Activated CD8-positive, alpha-beta memory T cell treated with anti-CD3 and anti-CD28 coated beads, Interleukin-2, amount 10 ng/mL, durations not matched to agents 7 days and 5 days (primary cell): ENCODE results near the gene INF2. TPM values are rescaled to one million over a fixed set of nuclear protein-coding genes. Genes with fewer than 3 reads are reported as not detected.
"Not testable (repeated sequence)": the region's sequence is repeated elsewhere in the genome, so short reads cannot be mapped to it uniquely, and the experiment has no call there.

Experiments used
- ATAC-seq: fragments of 150-1000 bp; cut with Tn5 transposase; one replicate; pipeline ENCODE4 v1.10.0; 2021; ENCODE audit warnings: moderate library complexity
- CTCF ChIA-PET: fragments of 350-600 bp; sonication (Branson Sonifier 250); formaldehyde crosslinking; loops from one replicate; lab custom pipeline; 2021; ENCODE audit warnings: antibody characterized with exemption; lab: Charles Lee
- DNase-seq: peaks from one replicate; pipeline ENCODE4 v3.0.0-alpha.2; 2020
- H3K27ac Mint-ChIP-seq: one replicate; pipeline ENCODE4 v1.8.0; 2021; ENCODE audit warnings: mild to moderate bottlenecking, mixed read lengths
- H3K27me3 Mint-ChIP-seq: one replicate; pipeline ENCODE4 v1.8.0; 2021; ENCODE audit warnings: mixed read lengths
- H3K36me3 Mint-ChIP-seq: one replicate; pipeline ENCODE4 v1.8.0; 2021; ENCODE audit warnings: mild to moderate bottlenecking, mixed read lengths
- H3K4me1 Mint-ChIP-seq: one replicate; pipeline ENCODE4 v1.8.0; 2021; ENCODE audit warnings: mixed read lengths
- H3K4me3 Mint-ChIP-seq: one replicate; pipeline ENCODE4 v1.8.0; 2021; ENCODE audit warnings: mild to moderate bottlenecking, moderate library complexity, mixed read lengths
- H3K9me3 Mint-ChIP-seq: one replicate; pipeline ENCODE4 v1.8.0; 2022; ENCODE audit warnings: low read depth, mixed read lengths
- total RNA-seq, 2 experiments: library from RNA; stranded (reverse); gene quantifications; one replicate each; pipeline ENCODE4 v1.2.3, GENCODE V29; 2021

INF2 gene
- total RNA-seq, 2 experiments from 2014 or later: 59.9 to 63.6 TPM

GRCh38 chr14:104729176-104729834 is 39.9 kb downstream of the INF2 start:
- H3K36me3 Mint-ChIP-seq, CTCF ChIA-PET, H3K27me3 Mint-ChIP-seq, H3K9me3 Mint-ChIP-seq, ATAC-seq, DNase-seq, H3K4me1 Mint-ChIP-seq, H3K27ac Mint-ChIP-seq, H3K4me3 Mint-ChIP-seq: not testable (repeated sequence)

DNA sequence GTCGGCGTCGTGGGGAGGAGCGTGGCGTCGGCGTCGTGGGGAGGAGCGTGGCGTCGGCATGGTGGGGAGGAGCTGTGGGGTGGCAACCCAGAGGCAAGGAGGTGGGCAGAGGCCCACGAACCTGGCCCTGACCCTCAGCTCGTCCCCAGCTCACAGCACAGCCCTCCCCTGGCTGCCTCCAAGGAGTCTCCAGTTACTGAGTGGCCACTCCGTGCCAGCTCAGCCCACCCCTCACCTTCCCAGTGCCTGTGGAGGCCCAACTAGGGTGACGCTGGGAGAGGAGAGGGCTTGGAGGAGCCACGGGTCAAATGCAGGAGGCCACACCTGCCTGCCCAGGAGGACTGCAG is 40.4 kb downstream of the INF2 start:
- Mint-ChIP-seq H3K27ac (no peak overlapping the region), H3K4me3 (no peak overlapping the region), H3K4me1 (peaks cover under 1% of the 10 kb centered on the region), H3K27me3 (no peaks in the 10 kb centered on the region), H3K36me3 (no peaks in the 10 kb centered on the region), H3K9me3 (no peaks in the 10 kb centered on the region)
- CTCF ChIA-PET: no interaction called here
- no peak for ATAC-seq
- no peak for DNase-seq

DNA sequence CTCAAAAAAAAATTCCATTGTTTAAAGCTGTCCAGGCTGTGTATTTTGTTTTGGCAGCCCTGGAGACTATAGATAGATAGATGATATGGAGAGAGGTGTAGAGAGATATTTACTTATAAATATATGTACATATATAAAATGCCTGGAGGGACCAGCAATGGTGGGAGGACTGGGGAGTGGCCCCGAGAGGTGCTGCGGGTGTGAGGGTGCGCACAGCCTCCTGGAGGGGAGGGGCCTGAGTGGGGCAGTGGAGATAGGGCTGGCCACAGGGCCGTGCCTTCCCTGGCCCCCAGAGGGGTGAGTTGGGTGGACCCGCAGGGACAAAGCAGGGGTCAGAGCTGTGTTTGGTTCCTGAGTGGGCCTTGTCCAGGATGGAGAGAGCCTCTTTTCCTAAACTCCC is 41.1 kb downstream of the INF2 start:
- Mint-ChIP-seq H3K27ac (no peak overlapping the region), H3K27me3 (no peaks in the 10 kb centered on the region), H3K36me3 (no peaks in the 10 kb centered on the region), H3K9me3 (no peaks in the 10 kb centered on the region), H3K4me3 (no peak overlapping the region), H3K4me1 (no peaks in the 10 kb centered on the region)
- no peak for DNase-seq
- CTCF ChIA-PET: no interaction called here
- ATAC-seq: no peak

GRCh38 chr14:104731320-104732294 is 42.2 kb downstream of the INF2 start:
- H3K36me3 Mint-ChIP-seq: no peaks in the 10 kb centered on the region
- no peaks in the 10 kb centered on the region for H3K27me3 Mint-ChIP-seq
- peak; percentile 37 for ATAC-seq
- no peak overlapping the region for H3K4me3 Mint-ChIP-seq
- no peaks in the 10 kb centered on the region for H3K9me3 Mint-ChIP-seq
- no peak overlapping the region for H3K27ac Mint-ChIP-seq
- CTCF ChIA-PET: interaction anchor here (0.6 to 1.3 kb wide), 2 partner anchors 37 to 417 kb away, joined by 3 read pairs; no protein-coding TSS in a partner anchor
- H3K4me1 Mint-ChIP-seq: no peaks in the 10 kb centered on the region
- DNase-seq: no peak

GRCh38 chr14:104732355-104732804 is 43.0 kb downstream of the INF2 start:
- Mint-ChIP-seq H3K27ac (no peak overlapping the region), H3K4me3 (no peak overlapping the region), H3K9me3 (no peaks in the 10 kb centered on the region), H3K36me3 (no peaks in the 10 kb centered on the region), H3K27me3 (no peaks in the 10 kb centered on the region), H3K4me1 (no peaks in the 10 kb centered on the region)
- DNase-seq: no peak
- CTCF ChIA-PET: no interaction called here
- no peak for ATAC-seq

DNA sequence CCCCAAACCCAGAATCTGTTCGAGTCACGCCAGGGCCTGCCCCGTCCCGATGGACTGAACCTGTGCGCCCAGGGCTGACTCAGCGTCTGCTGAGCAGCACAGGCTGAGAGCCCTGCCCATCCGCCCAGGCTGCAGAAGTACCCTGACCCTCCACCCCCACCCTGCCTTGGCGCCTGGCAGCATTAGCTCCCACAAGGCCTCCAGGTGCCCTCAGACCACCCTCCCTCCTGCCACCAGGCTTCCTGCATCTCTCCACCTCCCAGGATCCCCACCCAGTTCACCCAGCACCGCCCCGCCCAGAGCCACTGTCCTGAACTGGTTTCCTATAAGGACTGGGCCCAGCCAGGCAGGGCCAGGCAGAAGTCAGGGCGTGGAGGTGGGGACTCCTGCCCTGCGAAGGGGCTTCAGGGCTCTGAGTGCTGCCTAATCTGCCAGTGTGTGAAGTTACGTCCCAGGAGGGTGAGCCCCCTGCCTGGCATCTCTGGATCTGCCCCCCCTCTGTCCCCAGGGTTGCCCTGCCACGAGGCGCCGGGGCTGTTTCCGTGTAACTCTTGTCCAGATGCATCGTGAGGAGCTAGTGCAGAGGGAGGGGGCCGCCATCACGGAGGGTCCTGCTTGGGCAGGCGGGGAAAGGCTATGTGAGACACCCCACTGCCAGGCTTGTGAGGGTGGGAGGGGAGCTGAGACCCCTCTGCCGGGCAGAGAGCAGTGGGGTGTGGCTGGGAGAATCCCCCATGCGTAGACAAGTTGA is 43.7 kb downstream of the INF2 start:
- CTCF ChIA-PET: interaction anchor here (1.0 kb wide), 1 partner anchor 94 kb away, joined by 3 read pairs; no protein-coding TSS in a partner anchor
- no peaks in the 10 kb centered on the region for H3K27me3 Mint-ChIP-seq
- H3K4me1 Mint-ChIP-seq: no peaks in the 10 kb centered on the region
- H3K27ac Mint-ChIP-seq: no peak overlapping the region
- DNase-seq (no peak), ATAC-seq (no peak)
- no peaks in the 10 kb centered on the region for H3K9me3 Mint-ChIP-seq
- no peak overlapping the region for H3K4me3 Mint-ChIP-seq
- H3K36me3 Mint-ChIP-seq: no peaks in the 10 kb centered on the region

DNA sequence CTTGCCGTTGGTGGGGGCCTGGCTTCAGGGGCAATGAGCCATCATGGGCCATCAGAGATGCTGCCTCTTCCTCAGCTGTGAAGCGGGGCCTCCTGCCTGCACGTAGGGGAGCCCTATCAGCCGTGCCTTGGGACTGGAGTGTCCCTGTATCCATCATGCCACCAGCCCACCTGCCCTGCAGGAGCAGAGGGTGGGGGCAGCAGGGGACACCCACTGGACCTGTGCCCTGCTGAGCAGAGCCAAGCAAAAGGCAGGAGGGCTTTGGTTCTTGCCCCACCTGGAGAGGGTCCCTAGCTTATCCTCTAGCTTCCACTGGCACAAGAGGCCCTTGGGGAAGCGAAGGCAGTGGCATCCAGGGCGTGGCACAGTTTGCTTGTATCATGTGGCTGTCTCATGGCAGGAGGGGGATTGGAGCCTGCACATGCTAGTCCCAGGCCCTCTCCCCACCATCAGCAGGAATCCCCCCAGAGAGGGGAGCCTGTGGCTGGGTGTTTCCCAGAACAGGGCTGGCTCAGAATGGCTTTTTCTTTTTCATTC is 44.7 kb downstream of the INF2 start:
- no peaks in the 10 kb centered on the region for H3K9me3 Mint-ChIP-seq
- CTCF ChIA-PET: no interaction called here
- H3K4me1 Mint-ChIP-seq: no peaks in the 10 kb centered on the region
- H3K36me3 Mint-ChIP-seq: no peaks in the 10 kb centered on the region
- ATAC-seq (no peak), DNase-seq (no peak)
- no peak overlapping the region for H3K27ac Mint-ChIP-seq
- no peak overlapping the region for H3K4me3 Mint-ChIP-seq
- no peaks in the 10 kb centered on the region for H3K27me3 Mint-ChIP-seq

- H3K4me3 Mint-ChIP-seq: no peak overlapping the region
- no peaks in the 10 kb centered on the region for H3K4me1 Mint-ChIP-seq
- H3K27me3 Mint-ChIP-seq: no peaks in the 10 kb centered on the region
- ATAC-seq (no peak), DNase-seq (no peak)
- no peaks in the 10 kb centered on the region for H3K9me3 Mint-ChIP-seq
- H3K27ac Mint-ChIP-seq: no peak overlapping the region
- CTCF ChIA-PET: no interaction called here
- no peaks in the 10 kb centered on the region for H3K36me3 Mint-ChIP-seq
Observed at GRCh38 chr14:104734601-104734990, 45.2 kb downstream of the INF2 start.

GRCh38 chr14:104734991-104735779 is 45.8 kb downstream of the INF2 start:
- ATAC-seq (no peak), DNase-seq (no peak)
- H3K9me3 Mint-ChIP-seq: no peaks in the 10 kb centered on the region
- no peak overlapping the region for H3K4me3 Mint-ChIP-seq
- H3K27me3 Mint-ChIP-seq: no peaks in the 10 kb centered on the region
- H3K4me1 Mint-ChIP-seq: no peaks in the 10 kb centered on the region
- H3K27ac Mint-ChIP-seq: no peak overlapping the region
- H3K36me3 Mint-ChIP-seq: no peaks in the 10 kb centered on the region
- CTCF ChIA-PET: no interaction called here

DNA sequence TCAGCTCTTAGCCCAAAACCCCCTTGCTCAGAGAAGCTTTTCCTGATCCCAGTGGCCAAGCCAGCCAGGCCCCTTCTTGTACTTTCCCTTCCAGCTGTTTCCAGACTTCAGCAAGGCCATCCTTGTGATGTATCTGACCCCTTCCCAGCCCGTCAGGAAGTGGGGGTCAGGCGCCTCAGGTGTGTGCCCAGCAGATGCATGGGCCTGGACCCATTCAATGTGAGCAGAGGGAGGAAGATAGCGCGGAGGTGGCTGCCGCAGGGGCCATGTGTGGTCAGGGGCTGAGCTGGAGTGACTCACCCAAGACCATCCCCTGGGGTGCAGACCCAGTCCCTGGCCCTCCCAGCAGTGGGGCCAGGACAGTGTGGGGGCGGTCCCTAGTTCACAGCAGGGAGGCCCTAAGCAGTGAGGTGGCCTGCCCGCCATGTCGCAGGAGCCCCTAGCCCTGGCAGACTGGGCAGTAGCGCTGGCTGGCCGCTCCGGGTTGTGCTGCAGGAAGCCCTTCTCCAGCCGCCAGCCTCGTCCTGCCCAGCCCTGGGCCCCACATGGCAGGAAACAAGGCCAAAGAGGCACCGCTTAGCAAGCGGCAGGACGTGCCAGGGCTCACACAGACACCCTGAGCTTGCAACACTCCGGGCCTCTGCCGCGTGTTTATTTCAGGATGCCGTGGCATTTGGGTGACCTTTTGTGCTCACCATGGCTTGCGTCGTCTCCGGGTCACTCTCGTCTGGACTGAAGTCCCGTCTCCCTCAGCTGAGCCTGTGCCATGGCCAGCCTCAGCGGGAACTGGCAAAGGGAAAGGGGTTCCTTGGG is 46.6 kb downstream of the INF2 start:
- CTCF ChIA-PET: no interaction called here
- H3K27ac Mint-ChIP-seq: no peak overlapping the region
- no peaks in the 10 kb centered on the region for H3K4me1 Mint-ChIP-seq
- no peaks in the 10 kb centered on the region for H3K9me3 Mint-ChIP-seq
- no peaks in the 10 kb centered on the region for H3K36me3 Mint-ChIP-seq
- DNase-seq (no peak), ATAC-seq (no peak)
- no peaks in the 10 kb centered on the region for H3K27me3 Mint-ChIP-seq
- H3K4me3 Mint-ChIP-seq: no peak overlapping the region

- Mint-ChIP-seq H3K27ac (no peak overlapping the region), H3K27me3 (no peaks in the 10 kb centered on the region), H3K9me3 (no peaks in the 10 kb centered on the region), H3K36me3 (no peaks in the 10 kb centered on the region), H3K4me1 (no peaks in the 10 kb centered on the region), H3K4me3 (no peak overlapping the region)
- CTCF ChIA-PET: interaction anchor here (1.0 to 1.6 kb wide), 2 partner anchors 14 to 15 kb away, joined by 3 to 5 read pairs; partner anchors contain the start of gene ADSS1
- no peak for DNase-seq
- no peak for ATAC-seq
Observed at GRCh38 chr14:104738375-104739019, 49.1 kb downstream of the INF2 start.
